SK-N-SH (cell line): Measurements from ENCODE around the gene PIP4K2B. TPM values are rescaled to one million over a fixed set of nuclear protein-coding genes. Genes with fewer than 3 reads are reported as not detected.

Experiments used
- CTCF ChIA-PET: fragments of 300-600, 350-600 bp; formaldehyde crosslinking; extraction: SDS; loops from one replicate; lab custom pipeline; 2021; lab: Yijun Ruan, JAX
- POLR2A ChIA-PET: fragments of 350-600 bp; sonication (Branson Sonifier 250); formaldehyde crosslinking; extraction: SDS; loops from one replicate; lab custom pipeline; 2020; ENCODE audit warnings: antibody characterized with exemption, inconsistent platforms; lab: Yijun Ruan, JAX
- DNase-seq: peaks from one replicate; pipeline ENCODE4 v3.0.0; 2012
- H2AFZ ChIP-seq: fragments of 200-600 bp; sonication (generic); 2 replicates; pipeline ENCODE4 v1.8.1; 2016; ENCODE audit warnings: antibody characterized with exemption, mild to moderate bottlenecking, low read depth
- H3F3A ChIP-seq: fragments of 200-600 bp; sonication (generic); replicated peaks from 2 replicates; pipeline ENCODE3; 2016; ENCODE audit warnings: antibody characterized with exemption, mild to moderate bottlenecking; ENCODE audit not compliant: insufficient read depth
- H3K27ac ChIP-seq, 2 experiments: fragments of 200-500 bp in 1 of 2; fragments of 200-600 bp in 1 of 2; sonication (Bioruptor generic) in 1 of 2; sonication (generic), shearing (Covaris generic) in 1 of 2; 2 replicates each; pipeline versions ENCODE4 v1.5.1 to v1.6.1; 2014 to 2016; ENCODE audit warnings: low read depth in 2 of 2, inconsistent platforms in 1 of 2, low read length in 1 of 2, mild to moderate bottlenecking in 1 of 2, mixed read lengths in 1 of 2
- H3K27me3 ChIP-seq: fragments of 200-600 bp; sonication (generic), shearing (Covaris generic); 2 replicates; pipeline ENCODE4 v1.6.1; 2016; ENCODE audit warnings: mixed run types; ENCODE audit not compliant: insufficient read depth
- H3K36me3 ChIP-seq, 2 experiments: fragments of 200-500 bp in 1 of 2; fragments of 200-600 bp in 1 of 2; sonication (Bioruptor generic) in 1 of 2; sonication (generic) in 1 of 2; replicated peaks in 1 of 2; 2 replicates each; pipeline versions ENCODE3 to v1.5.1; 2014 to 2016; ENCODE audit warnings: low read length in 1 of 2, mild to moderate bottlenecking in 1 of 2; ENCODE audit not compliant: insufficient read depth in 2 of 2, control insufficient read depth in 1 of 2
- H3K4me1 ChIP-seq, 2 experiments: fragments of 200-500 bp in 1 of 2; fragments of 200-600 bp in 1 of 2; sonication (Bioruptor generic) in 1 of 2; sonication (generic), shearing (Covaris generic) in 1 of 2; 2 replicates each; pipeline versions ENCODE4 v1.5.1 to v1.6.1; 2014 to 2016; ENCODE audit warnings: low read depth in 1 of 2, low read length in 1 of 2, mixed run types in 1 of 2; ENCODE audit not compliant: insufficient read depth in 2 of 2, control insufficient read depth in 1 of 2
- H3K4me2 ChIP-seq: fragments of 200-600 bp; sonication (generic), shearing (Covaris generic); 2 replicates; pipeline ENCODE4 v1.6.1; 2017; ENCODE audit warnings: mixed run types
- H3K4me3 ChIP-seq, 2 experiments: fragments of 200-500 bp in 1 of 2; fragments of 200-600 bp in 1 of 2; sonication (Bioruptor generic) in 1 of 2; sonication (generic), shearing (Covaris generic) in 1 of 2; 2 replicates each; pipeline versions ENCODE4 v1.5.1 to v1.8.1; 2014 to 2016; ENCODE audit warnings: low read depth in 2 of 2, inconsistent platforms in 1 of 2, low read length in 1 of 2, mild to moderate bottlenecking in 1 of 2, mixed read lengths in 1 of 2, moderate library complexity in 1 of 2
- H3K79me2 ChIP-seq: fragments of 200-600 bp; sonication (generic); 2 replicates; pipeline ENCODE4 v1.8.1; 2017; ENCODE audit warnings: mild to moderate bottlenecking; ENCODE audit not compliant: insufficient read depth
- H3K9ac ChIP-seq: fragments of 200-600 bp; sonication (generic); 2 replicates; pipeline ENCODE4 v1.6.1; 2017; ENCODE audit warnings: mixed run types
- H3K9me2 ChIP-seq: fragments of 200-600 bp; sonication (generic); 2 replicates; pipeline ENCODE4 v1.6.1; 2017; ENCODE audit warnings: mixed run types
- H3K9me3 ChIP-seq: fragments of 200-600 bp; sonication (generic); 2 replicates; pipeline ENCODE4 v1.6.1; 2017; ENCODE audit warnings: mixed run types, mild to moderate bottlenecking, moderate library complexity
- H4K20me1 ChIP-seq: fragments of 200-600 bp; sonication (generic); 2 replicates; pipeline ENCODE4 v1.6.1; 2017; ENCODE audit warnings: mild to moderate bottlenecking, mixed run types; ENCODE audit not compliant: insufficient read depth
- CHD2 ChIP-seq: fragments of 150-350 bp; IDR thresholded peaks from 2 replicates; pipeline ENCODE4 v1.6.1; 2018; ENCODE audit warnings: low read length; ENCODE audit not compliant: partially characterized antibody
- FOXJ3 ChIP-seq: sonication (generic); formaldehyde crosslinking; IDR thresholded peaks from 2 replicates; pipeline ENCODE4 v1.5.1; 2020; ENCODE audit warnings: mild to moderate bottlenecking, missing genetic modification reagents
- FOXM1 ChIP-seq: IDR thresholded peaks from 2 replicates; pipeline ENCODE4 v1.4.0; 2012; ENCODE audit warnings: low read depth, mild to moderate bottlenecking
- GABPA ChIP-seq: IDR thresholded peaks from 2 replicates; pipeline ENCODE4 v1.4.0; 2012; ENCODE audit warnings: low read depth, mild to moderate bottlenecking
- GATA2 ChIP-seq: sonication (generic); formaldehyde crosslinking; IDR thresholded peaks from 2 replicates; pipeline ENCODE4 v1.5.0; 2020; ENCODE audit warnings: mild to moderate bottlenecking, missing genetic modification reagents
- NFIC ChIP-seq: IDR thresholded peaks from 2 replicates; pipeline ENCODE4 v1.4.0; 2012; ENCODE audit warnings: borderline replicate concordance
- POLR2AphosphoS5 ChIP-seq: IDR thresholded peaks from 2 replicates; pipeline ENCODE4 v1.6.1; 2012; ENCODE audit warnings: low read depth, low read length
- RFX5 ChIP-seq: IDR thresholded peaks from 2 replicates; pipeline ENCODE4 v1.6.1; 2012; ENCODE audit warnings: mild to moderate bottlenecking, improper control_type of control experiment, low read length
- SIN3A ChIP-seq: IDR thresholded peaks from 2 replicates; pipeline ENCODE4 v1.6.1; 2012; ENCODE audit warnings: low read depth, mild to moderate bottlenecking, low read length, moderate library complexity, borderline replicate concordance
- TAF1 ChIP-seq: IDR thresholded peaks from 2 replicates; pipeline ENCODE4 v1.6.1; 2012; ENCODE audit warnings: low read depth, mild to moderate bottlenecking, low read length, moderate library complexity, borderline replicate concordance
- WGBS: methylation state at CpG from one replicate; pipeline ENCODE4 v1.1.6; 2017; ENCODE audit warnings: low lambda C conversion rate; 5-methylcytosine and 5-hydroxymethylcytosine counted together
- polyA plus RNA-seq, 3 experiments: library from polyadenylated mRNA; depleted of rRNA; stranded (reverse); fragments of >200 nt; gene quantifications; 2 replicates each; pipeline ENCODE4 v1.2.3, GENCODE V29; 2012
- TF ChIP-seq, protein P1 (sequence below): fragments of 150-350 bp; IDR thresholded peaks from 2 replicates; pipeline ENCODE4 v1.6.1; 2016; ENCODE audit warnings: mild to moderate bottlenecking, low read depth, low read length

The PIP4K2B gene
- polyA plus RNA-seq, 1 of the 3 experiments (the other 2 are of a cell fraction), result 29.8 TPM

DNA sequence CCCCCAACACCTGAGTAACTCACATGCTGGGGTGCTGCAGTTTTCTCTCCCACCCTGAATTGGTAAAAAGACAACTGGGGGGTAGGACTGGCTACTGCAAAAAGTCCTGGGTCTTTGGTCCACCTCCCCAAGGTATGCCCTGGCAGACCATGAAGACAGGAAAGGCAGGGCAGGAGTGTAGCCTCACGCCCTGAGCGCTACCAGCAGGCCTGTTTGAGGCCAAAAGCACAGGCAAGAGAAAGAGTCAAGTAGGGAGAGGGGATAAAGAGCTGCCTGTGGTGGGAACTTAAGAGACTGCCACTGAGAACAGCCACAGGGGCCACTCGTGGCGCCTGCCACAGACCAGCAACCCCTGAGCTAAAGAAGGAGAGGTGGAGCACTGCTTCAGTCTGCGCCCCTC, 33.0 kb downstream of the PIP4K2B start:
- no peak for DNase-seq
- Histone ChIP-seq H3K27ac (no peak overlapping the region), H3K9ac (no peak overlapping the region), H3K27me3 (no peaks in the 10 kb centered on the region), H3K9me2 (no peaks in the 10 kb centered on the region), H3K4me3 (no peak overlapping the region), H3F3A (peaks cover 28% of the 10 kb centered on the region), H4K20me1 (peaks cover 8% of the 10 kb centered on the region; the same call in 1 of the 2 replicates), H3K9me3 (no peaks in the 10 kb centered on the region), H3K79me2 (no peaks in the 10 kb centered on the region), H2AFZ (no peak overlapping the region), H3K36me3 (peaks cover 51 to 79% of the 10 kb centered on the region in 2 experiments), H3K4me1 (no peaks in the 10 kb centered on the region; a peak in 1 of 4 replicates), H3K4me2 (no peak overlapping the region)
- ChIA-PET CTCF (interaction anchor here (1.1 kb wide), 1 partner anchor 9 kb away, joined by 3 read pairs; no protein-coding TSS in a partner anchor), POLR2A (interaction anchor here (1.3 kb wide), 1 partner anchor 12 kb away, joined by 3 read pairs; no protein-coding TSS in a partner anchor)
- TF ChIP-seq TAF1 (no peak), GATA2 (CRISPR knock-in tag) (no peak), SIN3A (no peak), FOXJ3 (CRISPR knock-in tag) (no peak), NFIC (no peak), RFX5 (no peak)
- TF ChIP-seq, protein P1, sequence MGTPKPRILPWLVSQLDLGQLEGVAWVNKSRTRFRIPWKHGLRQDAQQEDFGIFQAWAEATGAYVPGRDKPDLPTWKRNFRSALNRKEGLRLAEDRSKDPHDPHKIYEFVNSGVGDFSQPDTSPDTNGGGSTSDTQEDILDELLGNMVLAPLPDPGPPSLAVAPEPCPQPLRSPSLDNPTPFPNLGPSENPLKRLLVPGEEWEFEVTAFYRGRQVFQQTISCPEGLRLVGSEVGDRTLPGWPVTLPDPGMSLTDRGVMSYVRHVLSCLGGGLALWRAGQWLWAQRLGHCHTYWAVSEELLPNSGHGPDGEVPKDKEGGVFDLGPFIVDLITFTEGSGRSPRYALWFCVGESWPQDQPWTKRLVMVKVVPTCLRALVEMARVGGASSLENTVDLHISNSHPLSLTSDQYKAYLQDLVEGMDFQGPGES, result no peak
- 98% methylated on average over 4 of the region's 5 CpGs for WGBS

DNA sequence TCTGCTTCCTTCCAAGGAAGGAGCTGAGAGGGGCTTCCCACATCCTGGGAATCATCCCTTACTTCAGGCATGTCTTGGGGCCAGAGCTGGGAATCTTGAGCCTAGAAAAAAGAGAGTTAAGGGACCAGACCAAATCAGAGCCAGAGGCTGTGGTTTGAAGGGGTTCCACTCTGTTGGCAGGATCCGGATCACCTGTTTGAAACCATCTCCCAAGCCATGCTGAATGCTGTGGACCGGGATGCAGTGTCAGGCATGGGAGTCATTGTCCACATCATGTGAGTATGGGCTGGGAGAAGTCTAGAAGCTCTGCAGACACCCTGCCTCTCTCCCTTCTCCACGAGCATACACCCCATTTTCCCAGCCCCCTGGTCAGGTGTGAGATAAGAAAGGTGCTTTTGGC, 37.1 kb downstream of the PIP4K2B start:
- H3K9me2 ChIP-seq, result no peaks in the 10 kb centered on the region
- H2AFZ ChIP-seq, result no peak overlapping the region
- POLR2A ChIA-PET, result no interaction called here
- H3K36me3 ChIP-seq, result peaks cover 57 to 63% of the 10 kb centered on the region in 2 experiments
- CTCF ChIA-PET, result interaction anchor here (0.5 to 2.1 kb wide), 11 partner anchors 10 to 443 kb away, joined by 3 to 9 read pairs (median 3); partner anchors contain the start of genes CWC25 and PSMB3
- peaks cover 8% of the 10 kb centered on the region; the same call in 1 of the 2 replicates for H4K20me1 ChIP-seq
- H3K27me3 ChIP-seq, result no peaks in the 10 kb centered on the region
- H3K4me2 ChIP-seq, result no peak overlapping the region
- H3F3A ChIP-seq, result peaks cover 24% of the 10 kb centered on the region
- no peak overlapping the region for H3K9ac ChIP-seq
- no peaks in the 10 kb centered on the region for H3K9me3 ChIP-seq
- no peaks in the 10 kb centered on the region for H3K4me1 ChIP-seq
- 60% methylated on average over 1 of the region's 3 CpGs for WGBS
- no peak overlapping the region for H3K4me3 ChIP-seq
- H3K27ac ChIP-seq, result no peak overlapping the region
- peaks cover 15% of the 10 kb centered on the region; the same call in 1 of the 2 replicates for H3K79me2 ChIP-seq
- TF ChIP-seq CHD2, result no peak
- TF ChIP-seq FOXM1, result no peak
- no peak for TF ChIP-seq GABPA
- no peak for TF ChIP-seq NFIC
- no peak for TF ChIP-seq FOXJ3 (CRISPR knock-in tag)
- TF ChIP-seq POLR2AphosphoS5, result no peak
- no peak for DNase-seq
